GM18498 (cell line): ENCODE measurements around the gene POLD2.

Source experiments
- ATAC-seq: cut with Tn5 transposase; IDR thresholded peaks from one replicate; pipeline ENCODE4 v1.9.1; 2021; ENCODE audit warnings: mild to moderate bottlenecking, moderate library complexity; ENCODE audit not compliant: unreplicated experiment

Gene POLD2

GRCh38 chr7:44066494-44067063 lies 56.8 kb downstream of the POLD2 start:
- no peak for ATAC-seq

- ATAC-seq: no peak
Observed at GRCh38 chr7:44066111-44066460, 57.3 kb downstream of the POLD2 start.

GRCh38 chr7:44065431-44066110 lies 57.8 kb downstream of the POLD2 start, which contains the start of gene PGAM2:
TSS of gene PGAM2 (minus strand) at chr7:44065567. CDS start at chr7:44065529, 38 bp downstream.
- ATAC-seq: no peak

- ATAC-seq: no peak
Observed at GRCh38 chr7:44064791-44065430, 58.4 kb downstream of the POLD2 start.
